NB4 (cell line): ENCODE results near the gene ZSWIM8.

Experiments
- CTCF ChIP-seq: IDR thresholded peaks from one replicate; pipeline ENCODE4 v1.5.1; 2012; ENCODE audit warnings: low read depth, low read length
- MAX ChIP-seq: IDR thresholded peaks from 2 replicates; pipeline ENCODE4 v1.6.1; 2011; ENCODE audit warnings: low read depth, low read length
- POLR2A ChIP-seq: IDR thresholded peaks from 2 replicates; pipeline ENCODE4 v1.6.1; 2011; ENCODE audit warnings: mild to moderate bottlenecking; ENCODE audit not compliant: insufficient read length; ENCODE audit errors: extremely low read depth

GRCh38 chr10:73779018-73779417 is 6.4 kb upstream of the ZSWIM8 start:
- no peak for TF ChIP-seq CTCF
- no peak for TF ChIP-seq POLR2A
- no peak for TF ChIP-seq MAX
